Measurements from ENCODE around the gene LRRC75A. TPM values are rescaled to one million over a fixed set of nuclear protein-coding genes. Genes with fewer than 3 reads are reported as not detected.

The LRRC75A gene
- total RNA-seq, 1 donor from 2014 or later: 2.5 TPM

- no peaks in the 10 kb centered on the region for H3K4me1 ChIP-seq
- H3K9me3 ChIP-seq: no peaks in the 10 kb centered on the region
- no peak overlapping the region for H3K4me3 ChIP-seq
- H3K36me3 ChIP-seq: peaks cover 28% of the 10 kb centered on the region
- no peak for TF ChIP-seq CTCF (IDR thresholded peaks at IDR 0.05)
- H3K27me3 ChIP-seq: no peaks in the 10 kb centered on the region
- ATAC-seq (no peak), DNase-seq (no peak)
- intact Hi-C loops (cut with DNase I): loop anchor here (5.0 kb wide), 1 partner anchor 72 kb away; no protein-coding TSS in a partner anchor
- no peak overlapping the region for H3K27ac ChIP-seq
These were observed 42.0 kb downstream of the LRRC75A start for GRCh38 chr17:16450028-16450427.

- DNase-seq (no peak), ATAC-seq (no peak)
- Histone ChIP-seq H3K27ac (no peak overlapping the region), H3K4me3 (no peak overlapping the region), H3K4me1 (no peaks in the 10 kb centered on the region), H3K9me3 (no peaks in the 10 kb centered on the region), H3K36me3 (peaks cover 35% of the 10 kb centered on the region), H3K27me3 (no peaks in the 10 kb centered on the region)
- intact Hi-C loops (cut with DNase I): no loop called here
- TF ChIP-seq CTCF (IDR thresholded peaks at IDR 0.05): no peak
These were observed 42.8 kb downstream of the LRRC75A start for GRCh38 chr17:16449121-16449570.

GRCh38 chr17:16448490-16448889, 43.5 kb downstream of the LRRC75A start:
- ATAC-seq (no peak), DNase-seq (no peak)
- intact Hi-C loops (cut with DNase I): no loop called here
- Histone ChIP-seq H3K27ac (no peak overlapping the region), H3K36me3 (peaks cover 42% of the 10 kb centered on the region), H3K27me3 (no peaks in the 10 kb centered on the region), H3K4me3 (no peak overlapping the region), H3K4me1 (no peaks in the 10 kb centered on the region), H3K9me3 (no peaks in the 10 kb centered on the region)
- TF ChIP-seq CTCF (IDR thresholded peaks at IDR 0.05): no peak

- DNase-seq: no peak
- no peaks in the 10 kb centered on the region for H3K9me3 ChIP-seq
- H3K36me3 ChIP-seq: peaks cover 49% of the 10 kb centered on the region
- intact Hi-C loops (cut with DNase I): no loop called here
- H3K27ac ChIP-seq: no peak overlapping the region
- no peak for TF ChIP-seq CTCF (IDR thresholded peaks at IDR 0.05)
- no peak overlapping the region for H3K4me3 ChIP-seq
- ATAC-seq: no peak
- peaks cover 1% of the 10 kb centered on the region for H3K4me1 ChIP-seq
- H3K27me3 ChIP-seq: no peaks in the 10 kb centered on the region
These were observed 44.3 kb downstream of the LRRC75A start for GRCh38 chr17:16447676-16448075.

- H3K27ac ChIP-seq: no peak overlapping the region
These were observed 45.5 kb downstream of the LRRC75A start for GRCh38 chr17:16446338-16446983.

More at GRCh38 chr17:16446338-16446983, 45.5 kb downstream of the LRRC75A start:
- no peaks in the 10 kb centered on the region for H3K9me3 ChIP-seq
- no peaks in the 10 kb centered on the region for H3K27me3 ChIP-seq
- H3K36me3 ChIP-seq: peaks cover 61% of the 10 kb centered on the region
- DNase-seq (no peak), ATAC-seq (no peak)
- H3K4me1 ChIP-seq: peaks cover 13% of the 10 kb centered on the region
- H3K4me3 ChIP-seq: no peak overlapping the region
- TF ChIP-seq CTCF (IDR thresholded peaks at IDR 0.05): no peak
- intact Hi-C loops (cut with DNase I): no loop called here

Measured in upper lobe of right lung (tissue), 1 donor.